HG02885 (cell line): ENCODE measurements around the gene SDR39U1.

Source experiments
- ATAC-seq: cut with Tn5 transposase; IDR thresholded peaks from one replicate; pipeline ENCODE4 v1.9.1; 2021; ENCODE audit warnings: mild to moderate bottlenecking; ENCODE audit not compliant: unreplicated experiment, poor library complexity

SDR39U1 gene

DNA sequence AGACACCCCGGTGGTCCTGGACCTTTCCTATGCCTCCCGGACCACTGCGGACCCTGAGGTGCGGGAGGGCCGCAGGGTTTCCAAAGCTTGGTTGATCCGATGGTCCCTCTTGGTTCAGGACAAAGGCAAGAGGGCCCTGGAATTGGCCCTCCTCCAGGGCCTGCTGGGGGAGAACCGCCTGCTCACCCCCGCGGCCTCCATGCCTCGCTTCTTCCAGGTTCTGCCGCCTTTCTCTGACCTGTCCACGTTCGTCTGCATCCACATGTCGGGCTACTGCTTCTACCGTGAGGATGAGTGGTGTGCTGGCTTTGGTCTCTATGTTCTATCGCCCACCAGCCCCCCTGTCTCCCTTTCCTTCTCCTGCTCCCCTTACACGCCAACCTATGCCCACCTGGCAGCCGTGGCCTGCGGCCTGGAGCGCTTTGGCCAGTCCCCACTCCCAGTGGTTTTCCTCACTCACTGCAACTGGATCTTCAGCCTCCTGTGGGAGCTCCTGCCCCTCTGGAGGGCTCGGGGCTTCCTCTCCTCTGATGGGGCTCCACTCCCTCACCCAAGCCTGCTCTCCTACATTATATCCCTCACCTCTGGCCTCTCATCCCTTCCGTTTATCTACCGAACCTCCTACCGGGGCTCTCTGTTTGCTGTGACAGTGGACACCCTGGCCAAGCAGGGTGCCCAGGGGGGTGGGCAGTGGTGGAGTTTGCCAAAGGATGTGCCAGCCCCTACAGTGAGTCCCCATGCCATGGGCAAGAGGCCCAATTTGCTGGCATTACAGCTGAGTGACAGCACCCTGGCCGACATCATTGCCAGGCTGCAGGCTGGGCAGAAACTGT, 26.9 kb downstream of the SDR39U1 start:
- no peak for ATAC-seq

DNA sequence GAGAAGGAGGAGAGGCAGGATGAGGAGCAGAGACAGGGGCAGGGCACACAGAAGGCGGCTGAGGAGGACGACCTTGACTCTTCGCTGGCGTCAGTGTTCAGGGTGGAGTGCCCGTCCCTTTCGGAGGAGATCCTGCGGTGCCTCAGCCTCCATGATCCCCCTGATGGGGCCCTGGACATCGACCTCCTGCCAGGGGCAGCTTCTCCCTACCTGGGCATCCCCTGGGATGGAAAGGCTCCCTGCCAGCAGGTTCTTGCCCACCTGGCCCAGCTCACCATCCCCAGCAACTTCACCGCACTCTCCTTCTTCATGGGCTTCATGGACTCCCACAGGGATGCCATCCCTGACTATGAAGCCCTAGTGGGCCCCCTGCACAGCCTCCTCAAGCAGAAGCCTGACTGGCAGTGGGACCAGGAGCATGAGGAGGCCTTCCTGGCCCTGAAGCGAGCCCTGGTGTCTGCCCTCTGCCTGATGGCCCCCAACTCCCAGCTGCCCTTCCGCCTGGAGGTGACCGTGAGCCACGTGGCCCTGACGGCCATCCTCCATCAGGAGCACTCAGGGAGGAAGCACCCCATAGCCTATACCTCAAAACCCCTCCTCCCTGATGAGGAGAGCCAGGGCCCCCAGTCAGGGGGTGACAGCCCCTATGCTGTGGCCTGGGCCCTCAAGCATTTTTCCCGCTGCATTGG, 27.7 kb downstream of the SDR39U1 start:
- no peak for ATAC-seq

DNA sequence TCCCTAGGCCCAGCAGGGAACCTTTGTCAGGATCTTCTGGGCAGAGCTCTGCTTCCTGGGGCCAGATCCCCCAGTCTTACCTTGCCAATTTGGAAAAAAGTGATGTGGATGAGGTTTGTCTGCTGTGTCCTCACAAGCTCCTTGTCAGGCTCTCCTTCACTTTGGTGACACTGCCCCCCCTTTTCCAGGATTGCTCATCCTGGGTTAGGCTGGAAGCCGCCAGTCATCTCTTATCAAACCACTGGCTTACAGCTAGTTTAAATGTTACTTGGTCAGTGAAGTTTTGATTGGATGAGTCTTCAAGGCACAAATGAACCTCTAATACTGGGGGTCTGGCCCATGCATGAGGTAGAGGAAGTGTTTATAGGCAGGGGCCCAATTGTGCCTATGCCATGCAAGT, 28.5 kb downstream of the SDR39U1 start:
- no peak for ATAC-seq

DNA sequence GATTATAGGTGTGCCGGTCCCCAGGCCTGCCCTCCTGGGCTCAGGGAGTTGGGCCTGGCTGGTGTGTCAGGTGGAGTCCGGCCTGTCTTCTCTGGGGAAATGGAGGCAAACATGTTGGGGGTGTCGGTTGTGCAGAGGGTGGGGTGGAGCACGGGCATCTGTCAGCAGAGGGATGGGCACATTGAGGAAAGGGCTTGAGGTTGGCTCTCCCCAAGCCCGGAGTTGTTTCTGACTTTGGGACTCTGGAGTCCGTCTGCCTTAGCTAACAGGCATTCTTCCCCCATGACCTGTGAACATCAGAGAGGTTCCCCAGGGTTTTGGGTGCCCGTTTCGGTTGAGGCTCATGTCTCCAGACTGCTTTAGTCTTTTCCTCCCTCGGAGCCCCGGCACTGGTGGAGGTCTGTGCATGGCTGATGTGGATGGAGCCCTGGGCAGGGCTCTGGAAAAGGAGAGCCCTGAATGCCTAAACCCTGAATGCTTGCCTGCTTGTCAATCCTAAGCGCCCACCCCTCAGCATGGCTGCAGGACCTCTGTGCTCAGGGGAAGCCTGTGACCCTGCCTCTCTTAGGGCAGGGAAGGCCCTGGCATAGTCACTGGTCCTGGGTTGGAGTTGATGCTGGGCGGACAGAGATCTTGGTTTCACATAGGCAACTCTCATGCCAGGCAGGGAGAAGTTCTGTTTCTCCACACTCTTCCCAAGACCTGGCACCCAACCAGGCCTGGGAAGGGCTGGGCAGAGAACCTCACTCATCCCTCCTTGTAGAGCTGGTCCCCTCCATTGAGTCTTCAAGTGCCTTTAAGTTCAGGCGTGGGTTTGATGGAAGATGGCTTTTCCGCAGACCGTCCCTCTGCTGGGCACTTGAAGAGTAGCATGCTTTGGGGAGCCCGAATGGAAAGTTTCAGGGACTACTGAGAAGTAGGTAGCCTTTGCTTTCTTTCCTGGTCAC, 30.9 kb downstream of the SDR39U1 start:
- peak; percentile 84 for ATAC-seq

- ATAC-seq, result no peak
Measured at GRCh38 chr14:24409956-24410355, 32.6 kb downstream of the SDR39U1 start.

- no peak for ATAC-seq
Measured at GRCh38 chr14:24409192-24409591, 33.4 kb downstream of the SDR39U1 start.

DNA sequence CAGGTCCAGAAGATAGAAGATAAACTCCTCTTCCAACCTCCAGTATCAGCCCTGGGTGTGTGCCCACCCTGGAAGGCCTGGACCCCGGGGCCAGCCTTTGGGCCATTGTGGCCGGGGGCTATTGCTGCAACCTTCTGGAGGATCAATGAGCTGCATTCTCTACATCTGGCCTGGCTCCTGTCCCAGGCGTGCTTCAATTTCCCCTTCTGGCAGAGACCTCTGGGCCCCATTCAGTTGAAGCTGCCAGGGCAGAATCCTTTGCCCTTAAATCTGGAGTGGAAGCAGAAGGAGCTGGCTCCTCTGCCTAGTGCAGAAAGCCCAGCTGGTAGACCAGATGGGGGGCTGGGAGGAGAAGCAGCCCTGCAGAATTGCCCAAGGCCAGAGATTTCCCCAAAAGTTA, 33.8 kb downstream of the SDR39U1 start:
- ATAC-seq, result no peak

- no peak for ATAC-seq
Measured at GRCh38 chr14:24407608-24408325, 34.8 kb downstream of the SDR39U1 start.

- no peak for ATAC-seq
Measured at GRCh38 chr14:24406416-24406815, 36.2 kb downstream of the SDR39U1 start.

DNA sequence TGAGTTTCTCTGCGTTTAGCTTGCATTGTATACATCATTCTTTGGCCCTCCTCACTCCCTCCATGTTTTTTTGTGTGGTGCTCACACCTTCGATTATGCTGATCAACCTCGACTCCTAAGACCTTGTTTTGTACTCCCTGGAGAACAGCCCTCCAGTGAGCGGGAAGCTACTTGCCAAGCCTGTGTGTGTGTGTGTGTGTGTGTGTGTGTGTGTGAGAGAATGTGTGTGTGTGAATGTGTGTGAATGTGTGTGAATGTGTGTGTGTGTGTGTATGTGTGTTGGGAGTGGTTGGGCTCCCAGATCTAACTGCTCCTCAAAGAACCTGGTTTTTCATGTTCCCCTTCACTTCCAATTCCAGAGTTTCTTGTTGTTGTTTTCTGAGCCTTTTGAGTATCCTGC, 37.8 kb downstream of the SDR39U1 start:
- no peak for ATAC-seq

DNA sequence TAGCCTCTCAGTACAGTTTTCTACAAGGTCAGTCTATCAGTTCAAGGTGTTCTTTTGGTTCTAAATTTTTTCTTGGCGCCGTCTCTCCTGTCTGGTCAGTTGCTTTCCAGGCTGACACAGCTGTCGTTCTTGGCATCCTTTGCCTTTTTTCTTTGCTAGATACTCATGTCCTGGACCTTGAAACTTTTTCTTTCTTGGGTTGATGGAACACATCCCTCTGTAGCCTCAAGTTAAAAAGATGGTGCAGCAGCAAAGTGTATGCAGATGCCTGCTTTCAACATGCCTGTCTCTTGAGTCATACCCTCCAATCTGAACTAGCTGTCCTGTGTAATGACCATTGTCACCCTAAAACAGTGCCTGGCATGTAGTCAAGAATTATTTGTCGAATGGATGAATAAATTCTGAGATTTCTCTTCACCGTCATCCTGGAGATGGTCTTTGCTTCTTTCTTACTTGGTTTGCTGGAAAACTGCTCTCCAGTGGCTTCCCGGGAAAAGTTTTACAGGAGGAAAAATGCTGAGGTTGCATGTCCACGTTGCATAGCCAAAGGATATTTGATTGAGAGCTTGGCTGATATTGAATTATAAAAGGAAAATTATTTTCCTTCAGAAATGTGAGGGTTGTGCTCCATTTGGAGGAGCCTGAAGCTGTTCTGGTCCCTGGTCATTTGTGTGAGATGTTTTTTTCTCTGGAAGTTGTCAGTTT, 39.1 kb downstream of the SDR39U1 start:
- no peak for ATAC-seq

DNA sequence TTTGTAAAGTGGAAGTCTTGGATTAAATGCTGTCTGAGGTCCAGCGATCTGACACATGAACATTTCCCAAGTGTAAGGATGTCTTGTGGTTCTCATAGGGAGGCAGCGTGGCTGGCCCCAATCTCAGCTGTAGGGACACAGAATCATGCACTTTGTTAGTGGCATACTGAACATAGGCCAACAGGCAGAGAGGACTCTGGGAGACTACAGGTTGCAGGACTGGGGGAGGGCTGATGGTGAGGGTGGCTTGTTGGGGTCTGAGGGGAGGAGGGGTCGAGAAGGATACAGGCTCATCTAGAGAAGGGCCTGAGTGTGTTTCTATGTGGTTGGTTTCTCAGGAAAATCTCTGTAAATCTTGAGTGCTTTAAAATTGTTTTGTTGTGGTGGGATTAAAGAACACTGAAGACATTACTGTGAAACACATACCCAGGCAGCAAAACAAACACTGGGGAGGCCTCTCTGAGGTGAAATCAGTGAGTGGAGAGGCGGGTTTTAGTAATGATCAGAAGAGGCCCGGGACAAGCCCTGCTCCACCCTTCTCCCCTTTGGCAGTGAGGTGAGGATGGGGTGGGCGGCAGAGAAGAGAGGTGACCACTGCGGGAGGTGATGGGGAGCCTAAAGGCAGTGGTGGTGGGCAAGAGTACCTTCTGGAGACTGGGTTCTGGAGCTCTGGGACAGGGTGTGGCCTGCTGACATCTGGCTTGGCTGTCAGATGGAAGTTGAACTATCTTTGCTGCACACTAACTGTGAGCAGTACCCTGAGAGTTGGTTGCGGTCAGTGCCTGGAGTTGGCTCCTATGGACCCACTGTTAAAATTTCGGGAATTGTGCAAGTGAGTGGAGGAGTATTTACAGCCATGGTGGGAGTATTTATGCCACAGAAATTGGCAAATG, 40.5 kb downstream of the SDR39U1 start:
- ATAC-seq, result no peak

DNA sequence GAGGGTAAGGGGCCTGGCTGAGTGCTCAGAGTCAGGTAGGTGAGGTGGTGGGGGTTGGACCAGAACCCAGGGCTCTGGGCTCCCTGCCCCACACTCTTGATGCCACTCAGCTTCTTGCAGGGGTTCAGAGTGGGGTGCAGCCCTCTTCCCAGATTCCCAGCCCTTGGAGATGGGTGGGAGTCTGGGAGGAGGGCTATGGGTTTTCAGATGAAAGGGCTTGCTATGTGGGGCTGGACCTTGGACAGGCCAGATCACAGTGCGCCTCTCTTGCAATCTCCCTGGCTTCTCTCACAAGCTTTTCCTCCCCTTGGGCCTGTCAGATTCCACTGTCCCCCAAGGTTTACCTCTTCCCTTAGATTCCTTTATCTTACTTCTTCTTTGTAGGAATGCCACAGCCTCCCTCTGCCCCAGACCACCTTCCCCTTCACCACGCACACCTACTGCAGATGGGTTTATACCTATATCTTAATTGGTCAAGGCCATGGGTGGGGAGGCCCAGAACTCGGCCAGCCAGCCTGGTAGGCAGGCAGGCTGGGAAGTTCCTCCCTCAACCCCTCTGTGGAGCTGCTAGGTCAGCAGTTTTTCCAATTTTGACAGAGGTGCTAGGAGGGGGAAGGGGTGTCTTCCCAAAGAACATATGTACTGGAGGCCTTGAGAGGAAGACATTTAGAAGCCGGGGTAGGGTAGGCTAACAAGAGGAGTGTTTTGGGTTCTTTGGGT, 42.4 kb downstream of the SDR39U1 start:
- ATAC-seq, result no peak

DNA sequence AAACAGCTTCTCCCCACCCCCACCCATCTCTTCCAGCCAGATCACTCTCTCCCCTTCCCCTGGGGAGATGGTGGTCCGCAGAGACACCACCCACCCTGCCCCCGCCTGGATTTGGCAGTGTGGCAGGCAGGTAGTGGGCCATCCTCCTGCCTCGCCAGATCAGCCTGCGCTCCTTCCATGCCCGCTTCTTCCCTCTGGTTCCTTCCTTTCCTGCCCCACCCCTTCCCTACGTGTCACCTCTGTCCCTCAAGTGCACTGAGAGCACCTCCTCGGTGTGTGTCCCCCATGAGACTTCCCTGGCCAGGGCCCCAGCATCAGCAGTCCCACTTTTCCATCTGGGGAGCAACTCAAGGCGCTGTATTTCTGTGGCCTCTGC, 43.1 kb downstream of the SDR39U1 start:
- ATAC-seq, result no peak

GRCh38 chr14:24398653-24399446, 43.7 kb downstream of the SDR39U1 start, which contains the start of gene NYNRIN:
TSS of gene NYNRIN (plus strand) at chr14:24399003. CDS start at chr14:24399247, 244 bp downstream.
- no peak for ATAC-seq

DNA sequence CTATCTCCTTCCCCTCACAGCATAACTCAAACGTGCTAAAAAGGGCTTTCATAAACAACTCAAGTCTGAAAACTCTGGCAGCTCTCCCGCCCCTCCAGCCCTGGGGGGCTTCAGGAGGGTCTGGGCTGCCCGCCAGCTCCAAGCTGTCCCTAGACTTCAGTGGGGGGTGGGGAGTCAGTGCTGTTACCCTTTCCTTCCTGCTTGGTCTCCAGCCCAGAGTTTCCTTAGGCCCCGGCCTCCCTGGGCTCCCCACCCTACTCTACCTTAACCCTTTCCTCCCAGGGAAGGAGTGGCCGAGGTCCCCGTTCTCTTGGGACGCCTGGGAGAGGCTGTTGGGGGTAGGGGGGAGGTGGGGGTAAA, 44.3 kb downstream of the SDR39U1 start:
- ATAC-seq, result no peak

GRCh38 chr14:24397639-24398292, 44.8 kb downstream of the SDR39U1 start:
- ATAC-seq, result no peak
